Panc1 (cell line): ENCODE data around the gene FHL2. TPM values are rescaled to one million over a fixed set of nuclear protein-coding genes. Genes with fewer than 3 reads are reported as not detected.

ENCODE experiments used
- ATAC-seq: fragments of 200-7000 bp; cut with Tn5 transposase; 2 replicates; pipeline ENCODE4 v1.9.1; 2020; ENCODE audit warnings: mild to moderate bottlenecking, moderate library complexity
- BruUV-seq: library from RNA; stranded (reverse); fragments of 400-500 nt; replicated peaks from 2 replicates; lab custom pipeline; 2021; lab: Mats Ljungman, UMichigan
- CTCF ChIA-PET: fragments of 300-600 bp; sonication (Branson Sonifier 250); formaldehyde crosslinking; loops from one replicate; lab custom pipeline; 2022; ENCODE audit warnings: antibody characterized with exemption; lab: Charles Lee
- POLR2A ChIA-PET: fragments of 300-600 bp; sonication (Branson Sonifier 250); formaldehyde crosslinking; loops from one replicate; lab custom pipeline; 2022; ENCODE audit warnings: antibody characterized with exemption; lab: Charles Lee
- DNase-seq: peaks from one replicate; pipeline ENCODE4 v3.0.0-alpha.2; 2010; ENCODE audit warnings: low read depth, low spot score
- H3K27ac ChIP-seq: 2 replicates; pipeline ENCODE4 v1.5.1; 2011; ENCODE audit warnings: mild to moderate bottlenecking, low read length, inconsistent platforms
- H3K27me3 ChIP-seq: fragments of 200-500 bp; sonication (Bioruptor generic); 2 replicates; pipeline ENCODE4 v1.6.0; 2014; ENCODE audit warnings: low read length, inconsistent platforms; ENCODE audit not compliant: control insufficient read depth, insufficient read depth
- H3K36me3 ChIP-seq: fragments of 200-500 bp; sonication (Bioruptor generic); 2 replicates; pipeline ENCODE4 v1.5.1; 2014; ENCODE audit warnings: inconsistent platforms, mild to moderate bottlenecking, low read length, moderate library complexity; ENCODE audit not compliant: control insufficient read depth, insufficient read depth
- H3K4me1 ChIP-seq: 2 replicates; pipeline ENCODE4 v1.5.1; 2011; ENCODE audit warnings: inconsistent platforms, mild to moderate bottlenecking, low read length, moderate library complexity; ENCODE audit not compliant: control insufficient read depth, insufficient read depth
- H3K4me3 ChIP-seq, 2 experiments: 2 replicates each; pipeline ENCODE4 v1.5.1; 2011 to 2012; ENCODE audit warnings: low read depth in 2 of 2, low read length in 2 of 2, mild to moderate bottlenecking in 2 of 2, inconsistent platforms in 1 of 2, moderate library complexity in 1 of 2
- H3K9me3 ChIP-seq: fragments of 200-500 bp; sonication (Bioruptor generic); 2 replicates; pipeline ENCODE4 v1.5.1; 2014; ENCODE audit warnings: low read depth, mild to moderate bottlenecking, inconsistent platforms, low read length, moderate library complexity; ENCODE audit not compliant: control insufficient read depth, insufficient read depth
- CTCF ChIP-seq: fragments of 450-650 bp; IDR thresholded peaks from 2 replicates; pipeline ENCODE4 v1.5.1; 2017; ENCODE audit warnings: mild to moderate bottlenecking
- POLR2AphosphoS5 ChIP-seq: IDR thresholded peaks from 2 replicates; pipeline ENCODE4 v1.6.1; 2012; ENCODE audit warnings: mild to moderate bottlenecking, low read depth, low read length, moderate library complexity
- REST ChIP-seq, 2 experiments: IDR thresholded peaks; 2 replicates each; pipeline ENCODE4 v1.6.1; 2011 to 2012; ENCODE audit warnings: low read depth in 2 of 2, control low read depth in 1 of 2, low read length in 1 of 2, mild to moderate bottlenecking in 1 of 2, moderate library complexity in 1 of 2; ENCODE audit not compliant: insufficient read depth in 1 of 2
- SIN3A ChIP-seq: IDR thresholded peaks from 2 replicates; pipeline ENCODE4 v1.6.1; 2012; ENCODE audit warnings: low read depth, mild to moderate bottlenecking, low read length, moderate library complexity, borderline replicate concordance; ENCODE audit not compliant: insufficient read depth
- TCF7L2 ChIP-seq: IDR thresholded peaks from 2 replicates; pipeline ENCODE4 v1.6.1; 2011; ENCODE audit warnings: mild to moderate bottlenecking, low read depth, low read length, inconsistent platforms
- in situ Hi-C: cut with HindIII; loops from 2 replicates; pipeline ENCODE4 v1.10.0; 2016; ENCODE audit warnings: low sequenced_read_pairs, low pct_unique_long_range_greater_than_20kb
- intact Hi-C: fragments of 100-400 bp; cut with micrococcal nuclease; formaldehyde crosslinking; loops from one replicate; pipeline ENCODE4 v1.10.0; 2022; ENCODE audit not compliant: unreplicated experiment
- total RNA-seq: library from RNA; stranded (reverse); gene quantifications from one replicate; pipeline ENCODE4 v1.2.1, GENCODE V29; 2021; ENCODE audit not compliant: unreplicated experiment

The FHL2 gene
- total RNA-seq, 1 experiment from 2014 or later, result 378 TPM

DNA sequence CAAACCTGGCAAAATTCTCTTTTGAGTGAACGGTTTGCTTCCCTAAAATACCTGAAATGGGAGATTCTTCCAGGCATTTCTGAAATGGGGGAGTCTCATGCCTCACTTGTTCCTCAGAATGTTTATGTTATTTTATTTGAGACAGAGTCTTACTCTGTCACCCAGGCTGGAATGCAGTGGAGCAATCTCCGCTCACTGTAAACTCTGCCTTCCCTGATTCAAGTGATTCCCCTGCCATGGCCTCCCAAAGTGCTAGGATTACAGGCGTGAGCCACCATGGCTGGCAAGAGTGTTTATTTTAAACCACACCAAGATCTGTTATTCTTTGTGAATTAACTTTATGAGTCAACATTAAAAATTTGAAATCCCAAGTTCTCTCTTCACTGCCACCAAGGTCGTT is 6.4 kb upstream of the FHL2 start:
- no peaks in the 10 kb centered on the region for H3K36me3 ChIP-seq
- TF ChIP-seq TCF7L2 (no peak), SIN3A (no peak), POLR2AphosphoS5 (no peak), CTCF (no peak), REST (IDR thresholded peaks at IDR 0.05; ENCODE audit: insufficient read depth in 1 of 2, low read depth in 2 of 2, low read length in 1 of 2) (no peak)
- intact Hi-C loops (no loop called here), in situ Hi-C loops (no loop called here)
- ChIA-PET POLR2A (no interaction called here), CTCF (no interaction called here)
- no peaks in the 10 kb centered on the region for H3K9me3 ChIP-seq
- no peaks in the 10 kb centered on the region for H3K27me3 ChIP-seq
- DNase-seq, result no peak
- BruUV-seq, result no TSS peak
- H3K4me3 ChIP-seq, result no peak overlapping the region
- ATAC-seq, result no peak
- H3K27ac ChIP-seq, result peak overlapping the region; percentile 100
- H3K4me1 ChIP-seq, result peaks cover 77% of the 10 kb centered on the region

GRCh38 chr2:105404736-105405135 is 5.9 kb upstream of the FHL2 start:
- intact Hi-C loops, result loop anchor here (5.0 kb wide), 1 partner anchor 53 kb away; no protein-coding TSS in a partner anchor
- H3K27me3 ChIP-seq, result no peaks in the 10 kb centered on the region
- in situ Hi-C loops, result no loop called here
- BruUV-seq, result no TSS peak
- H3K27ac ChIP-seq, result peak overlapping the region; percentile 100
- H3K9me3 ChIP-seq, result no peaks in the 10 kb centered on the region
- H3K4me1 ChIP-seq, result peaks cover 77% of the 10 kb centered on the region
- ChIA-PET POLR2A (interaction anchor here (0.9 to 1.3 kb wide), 3 partner anchors 12 to 118 kb away, joined by 3 to 9 read pairs (median 5); no protein-coding TSS in a partner anchor), CTCF (interaction anchor here (0.9 to 1.2 kb wide), 3 partner anchors 14 to 116 kb away, joined by 4 to 9 read pairs (median 5); no protein-coding TSS in a partner anchor)
- DNase-seq (no peak), ATAC-seq (no peak)
- TF ChIP-seq REST (IDR thresholded peaks at IDR 0.05; ENCODE audit: insufficient read depth in 1 of 2, low read depth in 2 of 2, low read length in 1 of 2), result no peak
- TF ChIP-seq TCF7L2, result no peak
- TF ChIP-seq SIN3A, result no peak
- no peak for TF ChIP-seq CTCF
- no peak for TF ChIP-seq POLR2AphosphoS5
- H3K36me3 ChIP-seq, result no peaks in the 10 kb centered on the region
- H3K4me3 ChIP-seq, result no peak overlapping the region
